Astrocyte of the spinal cord (primary cell): ENCODE results near the gene PTGDS.

Source experiments
- DNase-seq: peaks from one replicate; pipeline ENCODE4 v3.0.0; 2011; ENCODE audit warnings: low read depth, low spot score
- H3K4me3 ChIP-seq: 2 replicates; pipeline ENCODE4 v1.5.1; 2011; ENCODE audit warnings: low read depth, mild to moderate bottlenecking, low read length, moderate library complexity
- CTCF ChIP-seq: IDR thresholded peaks from 2 replicates; pipeline ENCODE4 v1.5.1; 2012; ENCODE audit warnings: low read depth, mild to moderate bottlenecking, low read length, inconsistent platforms
- in situ Hi-C: cut with HindIII; loops from 2 replicates; pipeline ENCODE4 v1.10.0; 2017; ENCODE audit warnings: low sequenced_read_pairs

Gene PTGDS

GRCh38 chr9:137020771-137021567 is 43.7 kb downstream of the PTGDS start:
- H3K4me3 ChIP-seq: no peak overlapping the region
- in situ Hi-C loops: no loop called here
- DNase-seq: no peak
- TF ChIP-seq CTCF: no peak

GRCh38 chr9:137021568-137021978 is 44.3 kb downstream of the PTGDS start:
- no peak for DNase-seq
- in situ Hi-C loops: no loop called here
- H3K4me3 ChIP-seq: no peak overlapping the region
- no peak for TF ChIP-seq CTCF

- in situ Hi-C loops: no loop called here
- TF ChIP-seq CTCF: no peak
- no peak overlapping the region for H3K4me3 ChIP-seq
- DNase-seq: no peak
Measured at GRCh38 chr9:137021979-137022661, 44.8 kb downstream of the PTGDS start.

GRCh38 chr9:137022662-137023008 is 45.3 kb downstream of the PTGDS start:
- TF ChIP-seq CTCF: no peak
- in situ Hi-C loops: no loop called here
- no peak overlapping the region for H3K4me3 ChIP-seq
- no peak for DNase-seq

GRCh38 chr9:137023157-137023556 is 45.9 kb downstream of the PTGDS start:
- in situ Hi-C loops: no loop called here
- DNase-seq: no peak
- no peak for TF ChIP-seq CTCF

GRCh38 chr9:137023583-137023991 is 46.3 kb downstream of the PTGDS start:
- no peak for TF ChIP-seq CTCF
- no peak for DNase-seq
- in situ Hi-C loops: no loop called here
- H3K4me3 ChIP-seq: no peak overlapping the region

More at GRCh38 chr9:137023157-137023556, 45.9 kb downstream of the PTGDS start:
- no peak overlapping the region for H3K4me3 ChIP-seq
